Measurements from ENCODE around the gene HSF2BP.
"Not testable (repeated sequence)": the region's sequence is repeated elsewhere in the genome, so short reads cannot be mapped to it uniquely, and the experiment has no call there.

The HSF2BP gene

GRCh38 chr21:43516860-43517627 lies 142.2 kb downstream of the HSF2BP start:
- not testable (repeated sequence) for DNase-seq (ENCODE audit: low read depth)

- DNase-seq (ENCODE audit: low read depth) = not testable (repeated sequence)
Measured at GRCh38 chr21:43516295-43516847, 142.9 kb downstream of the HSF2BP start.

DNA sequence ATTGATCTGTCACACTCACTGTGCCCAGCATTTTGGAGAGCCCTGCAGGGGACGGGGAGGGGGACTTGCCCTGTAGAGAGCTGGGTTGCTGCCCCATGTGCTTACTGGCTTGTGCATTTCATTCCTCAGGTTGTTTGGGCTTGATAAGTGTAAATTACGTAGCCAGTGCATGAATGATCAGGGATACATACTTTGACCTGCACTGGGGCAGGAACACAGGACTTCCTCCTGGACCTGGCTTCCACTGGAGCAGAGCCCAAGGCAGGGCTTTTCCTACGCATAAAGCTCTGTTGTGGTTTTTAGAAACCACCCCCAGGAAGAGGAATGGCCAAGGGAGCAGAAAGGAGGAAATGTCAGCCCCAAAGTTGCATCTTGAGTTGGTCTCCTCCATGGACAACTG lies 144.5 kb downstream of the HSF2BP start:
- DNase-seq (ENCODE audit: low read depth) = not testable (repeated sequence)

- DNase-seq (ENCODE audit: low read depth) = not testable (repeated sequence)
Measured at GRCh38 chr21:43513023-43513422, 146.3 kb downstream of the HSF2BP start.

DNA sequence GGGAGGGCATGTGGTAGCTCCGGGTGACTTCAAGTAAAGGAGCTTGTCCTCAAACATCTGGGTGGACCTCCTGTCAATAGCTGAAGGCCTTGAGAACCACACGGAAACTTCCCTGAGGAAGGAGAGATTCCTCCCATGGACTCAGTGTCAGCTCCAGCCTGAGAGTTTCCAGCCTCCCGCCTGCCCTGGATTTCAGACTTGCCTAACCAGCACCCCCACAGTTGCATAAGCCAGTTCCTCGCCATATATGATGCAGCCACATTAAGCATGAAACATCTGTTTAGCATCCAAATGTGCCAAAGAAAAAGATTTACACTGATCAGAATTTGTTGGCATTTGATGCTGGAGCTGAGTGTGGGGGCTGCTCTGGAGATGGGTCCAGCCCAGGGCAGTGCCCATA lies 148.1 kb downstream of the HSF2BP start:
- DNase-seq (ENCODE audit: low read depth) = not testable (repeated sequence)

GRCh38 chr21:43510669-43511068 lies 148.6 kb downstream of the HSF2BP start:
- not testable (repeated sequence) for DNase-seq (ENCODE audit: low read depth)

DNA sequence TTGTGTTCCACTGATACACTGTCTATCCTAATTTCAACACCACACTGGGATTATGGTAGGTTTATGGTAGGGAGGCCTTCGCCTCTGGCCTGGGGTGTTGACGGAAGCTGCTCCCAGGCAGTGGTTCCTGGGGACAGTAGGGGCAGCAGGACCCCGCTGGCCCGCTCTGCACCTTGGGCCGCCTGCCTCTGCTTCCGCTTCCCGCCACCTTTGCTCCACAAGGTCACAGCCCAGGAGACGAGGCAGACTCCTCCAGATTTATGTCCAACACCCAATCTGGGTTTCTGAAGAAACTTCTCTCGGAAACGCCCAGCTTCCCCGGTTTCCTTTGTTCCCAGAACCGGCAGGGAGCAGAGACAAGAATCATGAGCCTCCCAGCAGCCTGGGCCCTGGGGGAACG lies 155.4 kb downstream of the HSF2BP start:
- not testable (repeated sequence) for DNase-seq (ENCODE audit: low read depth)

DNA sequence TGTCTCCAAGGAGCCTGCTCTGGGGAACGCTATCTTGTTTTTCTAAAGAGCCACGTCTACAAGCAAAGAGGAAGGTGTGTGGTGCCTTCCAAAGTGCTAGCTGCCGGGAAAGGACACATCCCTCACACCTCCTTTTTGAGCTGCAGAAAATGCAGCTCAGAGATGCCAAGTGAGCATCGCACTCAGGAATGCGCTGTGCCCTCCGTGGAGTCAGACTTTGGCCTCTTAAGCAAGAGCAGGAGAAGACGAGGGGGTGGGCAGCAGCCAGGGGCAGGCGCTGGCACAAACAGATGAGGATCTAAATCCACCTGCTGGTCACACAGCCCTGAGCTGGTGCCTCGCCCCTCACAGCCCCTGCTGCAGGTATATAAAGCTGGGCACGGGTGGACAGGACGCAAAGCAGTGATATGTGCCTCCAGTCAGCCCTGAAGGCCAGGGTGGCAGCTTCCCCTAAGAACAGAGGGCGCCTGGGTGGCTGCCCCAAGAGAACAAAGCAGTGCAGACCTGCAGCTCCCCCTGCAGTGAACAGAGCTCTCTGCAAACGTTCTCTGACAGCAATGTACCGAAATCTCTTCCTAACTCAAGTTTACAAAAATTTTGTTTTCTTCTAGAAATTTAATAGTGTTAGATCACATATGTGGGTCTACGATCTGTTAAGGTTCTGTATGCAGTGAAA lies 156.1 kb downstream of the HSF2BP start:
- DNase-seq (ENCODE audit: low read depth) = not testable (repeated sequence)

DNA sequence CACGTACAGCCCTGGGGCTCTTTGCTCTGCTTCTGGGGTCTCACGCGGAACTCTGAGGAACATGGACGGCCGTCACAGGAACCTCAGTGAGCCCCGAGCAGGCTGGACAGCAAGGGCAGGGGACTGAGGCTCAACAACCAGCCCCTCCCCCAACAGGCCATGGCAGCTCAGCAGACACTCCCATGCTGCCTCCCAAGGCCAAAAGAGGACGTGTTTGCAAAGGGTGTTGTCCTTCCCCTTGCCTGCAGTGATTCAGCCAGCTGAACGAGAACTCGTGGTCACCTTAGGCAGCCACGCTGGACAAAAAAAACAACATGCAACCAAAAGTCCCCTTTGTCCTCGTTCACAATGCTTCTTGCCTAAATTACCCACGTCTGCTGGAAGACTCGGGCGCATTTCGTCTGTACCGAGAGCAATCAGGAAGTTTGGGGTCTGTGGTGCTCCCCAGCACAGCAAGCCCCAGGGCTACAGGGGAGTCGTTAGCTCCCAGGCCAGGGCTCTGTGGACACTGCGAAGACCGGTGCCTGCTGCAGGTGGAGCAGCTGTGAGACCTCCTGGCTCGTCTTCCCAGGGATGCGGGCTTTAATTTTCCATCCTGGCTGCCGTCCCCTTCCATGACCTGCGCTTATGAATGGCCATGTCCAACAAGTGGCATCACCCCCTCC lies 156.7 kb downstream of the HSF2BP start:
- DNase-seq (ENCODE audit: low read depth) = not testable (repeated sequence)

DNA sequence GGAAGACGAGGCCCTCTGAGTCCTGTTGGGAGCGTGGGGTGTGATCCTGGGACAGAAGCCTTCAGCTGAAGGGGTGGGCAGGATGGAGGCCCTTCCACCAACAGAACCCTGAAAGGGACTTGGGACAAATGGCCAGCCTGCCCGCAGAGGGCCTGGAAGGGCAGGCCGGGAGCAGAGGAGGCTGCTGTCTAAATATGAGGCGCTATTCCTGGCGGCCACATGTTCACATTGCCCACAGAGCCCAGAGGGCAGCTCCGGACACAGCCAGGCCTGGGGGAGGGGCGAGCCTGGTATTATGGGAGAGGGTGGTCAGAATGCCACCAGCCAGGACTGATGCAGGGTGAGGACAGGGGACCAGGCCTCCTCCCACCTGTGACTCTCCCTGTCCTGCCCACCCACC lies 160.4 kb downstream of the HSF2BP start:
- not testable (repeated sequence) for DNase-seq (ENCODE audit: low read depth)

GRCh38 chr21:43498065-43498464 lies 161.2 kb downstream of the HSF2BP start:
- DNase-seq (ENCODE audit: low read depth) = not testable (repeated sequence)

DNA sequence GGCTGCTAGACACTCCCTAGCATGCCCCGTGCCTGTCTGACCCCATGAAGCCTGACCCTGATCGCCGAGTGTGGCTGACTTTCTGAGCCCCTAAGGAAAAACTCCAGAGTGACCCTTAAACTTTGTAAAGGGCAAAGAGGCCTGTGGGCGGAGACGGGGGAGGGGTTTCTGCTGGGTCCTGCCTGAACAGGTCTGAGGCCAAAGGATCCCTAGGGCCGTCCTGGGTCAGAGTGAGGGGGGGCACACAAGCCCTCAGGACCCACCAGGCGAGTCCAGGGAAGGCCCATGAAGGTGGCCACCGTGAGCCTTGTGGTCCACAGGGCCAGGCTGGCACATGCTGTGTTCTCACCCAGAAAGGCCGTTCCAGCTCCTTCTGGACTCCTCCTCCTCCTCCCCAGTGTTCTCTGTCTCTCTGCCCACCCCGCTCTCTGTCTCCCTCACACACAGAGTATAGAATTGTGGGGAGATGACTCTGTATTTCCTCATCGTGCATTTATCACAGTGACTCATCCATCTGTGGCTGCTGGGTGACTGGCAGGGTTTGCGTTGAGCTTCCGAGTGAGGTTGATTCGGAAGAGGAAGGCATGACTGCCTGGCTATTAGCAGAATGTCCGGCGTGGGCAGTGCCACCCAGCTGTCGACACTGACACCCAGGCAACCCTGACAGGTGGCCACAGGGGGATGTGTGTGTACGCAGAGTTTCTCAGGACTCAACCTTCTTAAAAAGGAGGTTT lies 164.8 kb downstream of the HSF2BP start:
- not testable (repeated sequence) for DNase-seq (ENCODE audit: low read depth)

DNA sequence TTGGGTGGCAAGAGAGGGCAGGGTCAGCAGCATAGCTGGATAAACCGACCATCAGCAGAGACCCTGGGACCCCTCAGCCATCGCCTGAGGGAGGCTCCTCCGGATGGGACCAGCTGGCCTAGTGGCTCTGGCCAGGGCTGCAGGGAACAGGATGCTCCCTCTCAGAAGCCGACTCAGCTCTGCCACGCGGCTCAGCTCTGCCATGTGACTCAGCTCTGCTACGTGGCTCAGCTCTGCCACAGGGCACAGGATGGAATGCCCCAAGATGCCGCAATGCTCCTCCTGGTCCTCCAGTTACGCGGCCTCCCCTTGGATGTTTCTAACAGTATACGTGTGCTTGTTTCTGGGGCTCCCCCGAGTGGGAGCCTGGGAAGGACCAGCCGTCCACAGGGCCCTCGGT lies 165.8 kb downstream of the HSF2BP start:
- not testable (repeated sequence) for DNase-seq (ENCODE audit: low read depth)

- DNase-seq (ENCODE audit: low read depth) = not testable (repeated sequence)
Measured at GRCh38 chr21:43488235-43488634, 171.1 kb downstream of the HSF2BP start.

DNA sequence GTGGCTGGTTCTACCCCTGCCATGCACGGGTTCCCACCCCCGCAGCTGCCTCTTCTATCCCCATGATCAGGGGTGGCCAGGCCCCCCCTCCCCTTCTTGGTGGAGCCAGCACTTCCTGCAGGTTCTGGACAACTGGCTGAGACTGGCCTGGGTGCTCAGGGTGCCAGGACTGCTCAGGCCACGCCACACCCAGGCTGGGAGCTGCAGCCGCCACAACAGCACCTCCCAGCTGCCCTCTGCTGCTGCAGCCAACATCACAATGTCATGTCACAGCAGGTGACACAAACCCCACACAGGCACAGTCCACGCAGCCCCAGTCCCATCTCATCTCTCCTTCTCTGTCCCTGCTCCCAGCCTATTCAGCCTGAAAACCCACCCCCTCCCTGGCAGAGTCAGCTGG lies 173.2 kb downstream of the HSF2BP start:
- not testable (repeated sequence) for DNase-seq (ENCODE audit: low read depth)

DNA sequence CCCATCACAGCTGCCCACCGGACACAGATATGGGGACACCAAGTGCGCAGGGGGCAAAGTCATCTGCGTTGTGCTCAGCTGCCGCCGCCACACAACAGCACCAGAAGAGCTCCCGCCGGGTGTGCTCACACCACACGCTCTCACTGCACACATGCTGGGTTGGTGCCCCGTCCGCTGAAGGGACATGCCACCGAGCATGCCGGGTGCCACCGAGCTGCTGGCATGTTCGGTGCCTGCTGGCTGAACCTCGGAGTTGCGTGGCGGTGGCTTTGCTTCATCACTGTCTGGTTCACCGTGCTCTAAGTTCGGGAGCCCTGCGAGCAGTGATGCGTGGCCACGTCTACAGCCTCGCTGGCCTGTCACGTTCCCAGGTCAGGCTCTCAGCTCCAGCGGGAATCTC lies 174.3 kb downstream of the HSF2BP start:
- DNase-seq (ENCODE audit: low read depth) = not testable (repeated sequence)

GRCh38 chr21:43479197-43479596 lies 180.1 kb downstream of the HSF2BP start:
- not testable (repeated sequence) for DNase-seq (ENCODE audit: low read depth)

All from stimulated activated CD8-positive, alpha-beta memory T cell treated with anti-CD3 and anti-CD28 coated beads, Interleukin-15, amount 100 ng/mL, for 1 hour (primary cell).